Peyer's patch (tissue), 4 donors: ENCODE results near the gene MRPL45.
"Not testable (repeated sequence)": the region's sequence is repeated elsewhere in the genome, so short reads cannot be mapped to it uniquely, and the experiment has no call there.

Source experiments
- CTCF ChIP-seq, 6 experiments: fragments of 450-650 bp in 4 of 6; fragments of 200-600 bp in 2 of 6; sonication (generic) in 1 of 6; IDR thresholded peaks; one replicate each; pipeline ENCODE4 v1.5.1; 2017 to 2019; ENCODE audit warnings: antibody characterized with exemption in 6 of 6, mild to moderate bottlenecking in 3 of 6, moderate library complexity in 1 of 6
- POLR2A ChIP-seq, 2 donors: fragments of 450-650 bp; IDR thresholded peaks; one replicate each; pipeline ENCODE4 v1.5.1; 2017; ENCODE audit warnings: antibody characterized with exemption in 2 of 2, mild to moderate bottlenecking in 2 of 2, moderate library complexity in 2 of 2

- TF ChIP-seq CTCF, POLR2A (IDR thresholded peaks at IDR 0.05): not testable (repeated sequence)
Observed at GRCh38 chr17:38285994-38286393, 11.0 kb upstream of the MRPL45 start.
